Activated naive CD4-positive, alpha-beta T cell (primary cell): Measurements from ENCODE around the gene LAMA3.

Source experiments
- DNase-seq, 4 experiments: peaks; one replicate each; lab custom pipeline; 2025; lab: John Stamatoyannopoulos, UW

LAMA3 gene

GRCh38 chr18:23669804-23670405 is 19.3 kb upstream of the LAMA3 start:
- DNase-seq, result no peak

DNA sequence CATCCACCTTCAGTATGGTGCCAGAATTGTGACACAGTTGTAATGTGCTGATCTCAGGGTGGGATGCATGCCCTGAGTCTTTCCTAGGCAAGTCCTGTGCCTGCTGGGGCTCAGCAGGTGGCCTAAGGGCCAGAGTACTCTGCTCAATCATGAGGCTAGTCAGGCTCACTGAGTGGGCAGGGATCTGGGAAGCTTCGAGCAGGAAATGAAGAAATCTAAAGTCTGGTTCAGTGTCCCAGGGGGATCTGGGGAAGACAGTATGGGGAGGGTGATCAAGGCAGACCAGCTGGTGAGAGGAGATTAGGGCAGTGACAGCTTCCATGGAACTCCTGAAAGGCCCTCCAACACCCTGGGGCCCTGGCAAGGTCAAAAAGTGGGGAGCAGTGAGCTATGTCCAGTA is 17.7 kb upstream of the LAMA3 start:
- DNase-seq, result no peak

DNA sequence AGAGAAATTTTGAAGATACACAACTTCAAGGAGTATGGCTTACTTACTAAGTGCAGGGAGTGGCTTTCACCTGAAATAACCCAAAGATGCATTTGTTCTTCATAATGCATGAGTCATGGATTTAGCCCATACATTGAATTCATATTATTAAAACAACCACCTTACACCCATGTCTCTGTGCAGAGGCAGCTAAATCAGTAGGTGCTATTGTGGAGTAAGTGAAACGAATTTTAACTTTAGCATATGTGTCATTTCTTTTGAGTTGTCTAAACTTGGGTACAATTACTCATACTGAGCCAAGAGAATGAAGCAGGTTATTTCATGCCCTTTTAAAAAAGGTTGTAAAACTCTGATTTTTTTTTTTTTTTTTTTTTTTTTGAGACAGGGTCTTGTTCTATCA is 15.5 kb upstream of the LAMA3 start:
- no peak for DNase-seq

DNA sequence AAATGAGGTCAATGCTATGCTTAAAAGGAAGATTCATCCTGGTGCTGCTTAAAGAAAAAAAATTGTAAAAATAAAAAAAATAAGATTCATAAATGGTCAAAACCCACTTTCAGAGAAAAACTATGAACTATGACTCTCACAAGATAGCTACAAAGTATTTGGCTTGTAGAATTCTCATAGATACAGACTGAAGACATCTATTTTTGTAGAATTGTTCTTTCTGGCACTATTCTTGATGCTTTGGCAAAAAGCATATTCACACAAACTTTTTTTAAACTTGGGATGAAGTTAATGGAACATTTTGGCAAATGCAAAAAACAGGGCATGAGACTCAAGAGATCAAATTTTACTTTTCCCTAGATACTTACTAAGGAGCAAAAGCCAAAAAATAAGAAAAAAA is 14.0 kb upstream of the LAMA3 start:
- DNase-seq, result no peak

- DNase-seq, result no peak
Observed at GRCh38 chr18:23675896-23676295, 13.4 kb upstream of the LAMA3 start.

DNA sequence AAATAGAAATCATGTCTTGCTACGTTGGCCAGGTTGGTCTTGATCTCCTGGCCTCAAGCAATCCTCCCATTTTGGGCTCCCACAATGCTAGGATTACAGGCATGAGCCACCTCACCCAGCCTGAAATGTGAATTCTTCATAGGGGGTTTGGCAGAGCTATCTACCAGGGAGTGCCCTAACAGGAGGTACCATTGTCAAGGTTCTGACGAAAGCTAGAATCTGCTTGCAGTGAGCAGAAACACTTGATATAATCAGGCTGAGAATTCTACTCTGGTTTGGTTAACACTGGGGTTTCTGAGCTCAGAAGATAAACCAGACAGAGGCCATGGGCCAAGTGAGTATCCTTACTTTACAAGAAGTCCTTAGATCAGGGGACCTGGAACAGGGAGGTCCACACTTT is 7.2 kb upstream of the LAMA3 start:
- DNase-seq, result no peak

DNA sequence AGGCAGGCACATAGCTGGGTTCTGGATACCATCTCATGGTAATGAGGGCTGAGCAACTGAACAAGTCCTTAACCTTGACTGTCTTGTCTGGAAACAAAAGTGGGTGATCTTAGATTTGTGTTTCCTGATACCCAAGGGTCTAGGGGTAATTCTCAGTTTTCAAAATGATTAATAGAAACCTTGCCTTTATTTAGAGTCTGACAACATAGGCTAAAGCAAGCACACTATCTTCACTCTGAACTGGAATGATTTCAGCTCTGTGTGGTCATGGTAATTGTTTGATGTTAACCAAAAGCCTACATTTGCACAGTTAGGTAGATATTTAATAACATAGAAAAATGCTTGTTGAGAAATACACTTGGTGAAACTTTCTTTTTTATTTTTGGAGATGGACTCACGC is 6.8 kb upstream of the LAMA3 start:
- DNase-seq, result no peak

DNA sequence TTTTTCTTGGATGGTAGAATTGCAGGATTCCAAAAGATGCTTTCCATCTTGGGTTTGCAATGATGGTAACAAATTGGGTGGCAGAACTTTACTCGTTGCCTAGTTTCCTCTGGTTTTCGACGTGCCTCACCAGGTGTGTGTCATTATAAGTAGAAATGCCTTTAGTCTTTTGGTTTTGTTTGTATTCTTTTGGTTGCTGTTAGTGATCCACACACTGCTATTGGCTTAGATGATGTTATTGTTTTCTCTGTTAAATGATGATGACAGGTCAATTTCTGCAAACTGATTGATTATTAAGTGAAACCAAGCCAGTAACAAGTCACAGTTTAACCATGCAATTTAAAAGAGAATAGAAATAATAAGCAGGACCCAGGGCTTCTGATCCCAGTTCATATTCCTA is 6.1 kb upstream of the LAMA3 start:
- DNase-seq, result no peak

DNA sequence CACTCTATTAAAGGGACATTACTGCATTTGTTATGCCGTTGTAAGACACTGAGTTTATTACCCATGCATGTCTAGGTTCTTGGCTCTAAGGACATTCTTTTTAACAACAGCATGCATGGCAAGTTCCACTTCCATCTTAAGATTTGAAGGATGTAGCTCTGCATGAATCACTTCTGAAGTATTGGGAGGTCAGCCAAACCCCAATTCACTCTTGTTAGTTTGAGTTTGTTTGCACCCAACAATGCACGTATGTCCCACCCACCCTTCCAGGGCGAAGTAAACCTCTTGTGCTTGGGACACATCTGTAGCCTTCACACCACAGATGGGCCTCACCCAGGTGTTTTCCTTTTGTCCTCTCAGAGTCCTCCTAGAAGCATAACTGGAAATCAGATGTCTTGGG is 5.6 kb upstream of the LAMA3 start:
- no peak for DNase-seq

- no peak for DNase-seq
Observed at GRCh38 chr18:23684515-23685197, 4.6 kb upstream of the LAMA3 start.

GRCh38 chr18:23688528-23688927 is 725 bp upstream of the LAMA3 start:
- DNase-seq, result no peak

DNA sequence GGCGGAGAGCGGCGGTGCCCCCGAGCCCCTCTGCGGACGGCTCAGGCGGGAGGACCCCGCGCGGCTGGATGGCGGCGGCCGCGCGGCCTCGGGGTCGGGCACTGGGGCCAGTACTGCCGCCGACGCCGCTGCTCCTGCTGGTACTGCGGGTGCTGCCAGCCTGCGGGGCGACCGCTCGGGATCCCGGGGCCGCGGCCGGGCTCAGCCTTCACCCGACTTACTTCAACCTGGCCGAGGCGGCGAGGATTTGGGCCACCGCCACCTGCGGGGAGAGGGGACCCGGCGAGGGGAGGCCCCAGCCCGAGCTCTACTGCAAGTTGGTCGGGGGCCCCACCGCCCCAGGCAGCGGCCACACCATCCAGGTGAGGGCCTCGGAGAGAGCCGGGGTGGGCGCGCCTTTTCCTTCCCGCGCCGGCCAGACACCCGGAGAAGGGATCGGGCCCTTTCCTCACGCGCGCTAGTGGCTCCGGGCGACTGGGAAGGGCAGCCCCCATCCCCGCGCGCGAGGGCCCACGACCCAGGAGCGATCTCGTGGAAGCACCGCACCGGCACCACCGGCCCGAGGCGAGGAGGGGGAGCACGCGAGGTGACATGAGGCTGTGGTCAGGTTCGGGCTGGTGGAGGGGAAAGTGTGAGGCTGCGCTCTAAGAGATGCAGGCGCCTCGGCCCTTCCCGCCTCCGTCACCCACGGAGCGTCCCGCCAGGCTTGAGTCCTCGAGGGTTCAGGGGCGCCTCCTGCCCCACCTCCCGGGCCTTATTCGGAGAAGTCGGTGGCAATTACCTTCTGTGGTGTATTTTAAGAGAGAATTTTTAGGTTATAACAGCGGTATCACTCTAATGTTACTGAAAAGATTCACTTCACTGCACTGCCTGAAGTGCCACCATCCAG is 607 bp downstream of the LAMA3 start:
- no peak for DNase-seq

- DNase-seq, result no peak
Observed at GRCh38 chr18:23690505-23691068, 1.3 kb downstream of the LAMA3 start.

GRCh38 chr18:23693846-23694245 is 4.6 kb downstream of the LAMA3 start:
- DNase-seq, result no peak

- no peak for DNase-seq
Observed at GRCh38 chr18:23694637-23695430, 5.6 kb downstream of the LAMA3 start.

DNA sequence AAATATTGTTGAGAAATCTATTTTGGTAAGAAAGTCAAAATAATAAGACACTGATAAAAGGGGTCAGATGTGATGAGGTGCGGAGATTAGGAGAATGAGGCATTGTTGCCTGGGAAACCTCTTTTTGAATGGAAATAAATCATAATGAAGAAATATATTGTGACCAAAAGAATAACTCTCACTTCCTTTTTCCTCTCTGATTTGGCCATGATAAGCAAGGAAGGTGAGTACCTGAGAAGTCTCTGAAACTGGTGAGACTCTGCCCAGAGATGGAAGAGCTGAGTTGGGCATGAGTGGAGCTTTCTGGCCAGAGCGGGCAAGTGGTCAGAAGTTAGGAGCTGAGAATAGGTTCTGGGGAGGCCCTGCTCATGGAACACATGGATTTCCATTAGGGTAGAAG is 11.8 kb downstream of the LAMA3 start:
- DNase-seq, result no peak

DNA sequence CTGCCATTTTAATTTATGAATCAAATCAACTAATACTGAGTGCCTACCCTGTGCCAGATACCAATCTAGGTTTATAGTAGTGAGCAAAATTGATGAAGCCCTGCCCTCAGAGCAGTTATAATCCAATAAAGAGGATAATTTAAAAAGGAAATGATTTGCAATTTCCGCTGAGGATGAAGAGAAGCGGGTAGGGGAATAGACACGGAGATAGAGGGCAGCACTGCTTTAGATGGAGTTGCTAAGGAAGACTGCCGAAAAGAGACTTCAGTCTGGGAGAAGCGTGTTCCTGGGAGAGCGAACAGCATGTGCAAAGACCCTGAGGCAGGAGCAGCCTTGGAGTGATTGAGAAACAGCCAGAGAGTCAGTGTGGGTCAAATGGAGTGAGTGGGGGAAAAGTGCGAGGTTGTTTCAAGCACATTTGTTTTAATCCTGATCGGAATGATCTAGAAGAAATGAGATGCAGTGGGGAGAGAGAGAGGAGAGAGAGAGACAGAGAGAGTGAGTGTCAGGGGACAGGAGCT is 12.4 kb downstream of the LAMA3 start:
- no peak for DNase-seq

DNA sequence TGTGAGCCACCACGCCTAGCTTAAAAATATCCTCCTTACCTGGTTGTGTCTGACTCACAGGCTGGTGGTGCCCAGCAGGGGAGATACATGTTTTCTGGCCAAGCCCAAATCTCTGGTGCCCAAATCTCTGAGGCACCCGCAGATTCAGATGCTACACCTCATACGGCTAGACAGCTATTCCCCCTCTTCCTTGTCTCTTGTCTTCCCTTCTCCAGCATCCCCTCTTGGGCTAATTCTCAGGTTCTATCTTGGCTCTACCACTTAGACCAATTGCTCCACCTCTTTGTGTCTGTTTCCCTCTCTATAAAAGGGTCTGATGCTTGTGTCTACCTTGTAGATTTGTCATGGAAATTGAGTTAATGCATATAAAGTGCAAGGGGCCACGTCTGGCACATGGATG is 13.4 kb downstream of the LAMA3 start:
- DNase-seq, result no peak

- DNase-seq, result no peak
Observed at GRCh38 chr18:23703057-23703986, 14.1 kb downstream of the LAMA3 start.

DNA sequence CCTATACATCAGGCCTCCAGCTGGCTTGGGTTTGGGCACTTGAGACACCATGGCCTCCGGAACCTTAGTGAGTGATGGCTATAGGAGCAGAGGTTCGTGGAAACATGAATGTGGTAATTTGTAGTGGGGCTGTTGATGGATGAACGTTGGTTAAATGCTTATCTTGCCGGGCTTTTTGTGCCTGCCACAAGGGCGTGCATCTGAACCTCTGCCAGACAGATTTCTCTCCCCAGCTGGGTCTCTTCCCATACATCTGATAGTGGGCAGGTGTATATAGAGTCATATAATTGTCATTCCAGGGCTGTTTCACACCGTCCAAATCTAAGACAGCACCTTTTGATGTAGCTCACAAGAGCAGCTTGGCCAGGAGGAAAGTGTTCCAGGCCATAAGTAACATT is 14.7 kb downstream of the LAMA3 start:
- no peak for DNase-seq

DNA sequence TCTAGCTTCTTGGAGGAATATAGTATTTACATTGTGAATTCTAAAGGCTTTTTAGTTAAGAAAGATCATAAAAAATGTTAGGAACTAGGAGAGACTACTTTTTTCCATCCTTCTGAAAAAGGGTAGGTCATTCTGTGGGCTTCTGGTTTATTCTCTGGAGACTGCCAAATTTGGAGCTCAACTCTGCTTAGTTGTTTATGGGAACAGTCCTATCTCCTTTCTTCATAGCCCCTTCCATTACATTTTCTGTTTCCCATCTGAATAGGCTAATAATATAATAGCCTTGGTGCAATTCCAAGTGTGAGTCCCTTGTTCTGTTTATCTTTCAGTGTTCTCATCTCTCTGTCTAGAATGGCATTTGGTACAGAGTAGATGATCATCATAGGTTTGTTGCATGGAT is 15.6 kb downstream of the LAMA3 start:
- no peak for DNase-seq
